MCF 10A (cell line): ENCODE data around the gene FHL1. TPM values are rescaled to one million over a fixed set of nuclear protein-coding genes. Genes with fewer than 3 reads are reported as not detected.

Experiments used
- BruUV-seq: library from RNA; stranded (reverse); fragments of 400-500 nt; replicated peaks from 2 replicates; lab custom pipeline; 2021; lab: Mats Ljungman, UMichigan
- CTCF ChIA-PET: fragments of 300-600 bp; sonication (Branson Sonifier 250); formaldehyde crosslinking; extraction: SDS; loops from one replicate; lab custom pipeline; 2021; ENCODE audit warnings: antibody characterized with exemption, inconsistent platforms; lab: Yijun Ruan, JAX
- POLR2A ChIA-PET: fragments of 300-600, 350-650 bp; sonication (Branson Sonifier 250); formaldehyde crosslinking; extraction: SDS; loops from one replicate; lab custom pipeline; 2020; ENCODE audit warnings: antibody characterized with exemption, inconsistent platforms; lab: Yijun Ruan, JAX
- DNase-seq: peaks from one replicate; pipeline ENCODE4 v3.0.0-alpha.2; 2018; ENCODE audit not compliant: unreplicated experiment
- H3K27ac Mint-ChIP-seq: one replicate; pipeline ENCODE4 v1.8.0; 2022; ENCODE audit warnings: mild to moderate bottlenecking, low read depth, mixed read lengths; ENCODE audit not compliant: unreplicated experiment
- H3K27me3 Mint-ChIP-seq: one replicate; pipeline ENCODE4 v1.8.0; 2022; ENCODE audit warnings: mixed read lengths; ENCODE audit not compliant: insufficient read depth, unreplicated experiment
- H3K36me3 Mint-ChIP-seq: one replicate; pipeline ENCODE4 v1.8.0; 2022; ENCODE audit warnings: mild to moderate bottlenecking, moderate library complexity, mixed read lengths; ENCODE audit not compliant: insufficient read depth, unreplicated experiment
- H3K4me1 Mint-ChIP-seq: one replicate; pipeline ENCODE4 v1.8.0; 2022; ENCODE audit warnings: mixed read lengths; ENCODE audit not compliant: insufficient read depth, unreplicated experiment
- H3K4me3 Mint-ChIP-seq: one replicate; pipeline ENCODE4 v1.8.0; 2022; ENCODE audit warnings: mild to moderate bottlenecking, moderate library complexity, mixed read lengths; ENCODE audit not compliant: unreplicated experiment
- H3K9me3 Mint-ChIP-seq: one replicate; pipeline ENCODE4 v1.8.0; 2022; ENCODE audit warnings: mixed read lengths; ENCODE audit not compliant: unreplicated experiment
- CTCF ChIP-seq: fragments of 200-600 bp; IDR thresholded peaks from one replicate; pipeline ENCODE4 v1.8.0; 2022; ENCODE audit warnings: antibody characterized with exemption, mild to moderate bottlenecking; ENCODE audit not compliant: unreplicated experiment
- intact Hi-C: fragments of 100-400 bp; cut with micrococcal nuclease; formaldehyde crosslinking; loops from 2 replicates; pipeline ENCODE4 v1.14.1; 2022
- total RNA-seq: library from RNA; stranded (reverse); gene quantifications from 2 replicates; pipeline ENCODE4 v1.2.3, GENCODE V29; 2022

The FHL1 gene
- total RNA-seq, 1 experiment from 2014 or later = 16.6 TPM

GRCh38 chrX:136125106-136125505, 22.2 kb upstream of the FHL1 start:
- BruUV-seq = no TSS peak
- ChIA-PET POLR2A (no interaction called here), CTCF (no interaction called here)
- H3K36me3 Mint-ChIP-seq = no peaks in the 10 kb centered on the region
- no peak overlapping the region for H3K4me3 Mint-ChIP-seq
- no peak overlapping the region for H3K27ac Mint-ChIP-seq
- DNase-seq = no peak
- no peaks in the 10 kb centered on the region for H3K9me3 Mint-ChIP-seq
- peaks cover 9% of the 10 kb centered on the region for H3K27me3 Mint-ChIP-seq
- intact Hi-C loops = no loop called here
- H3K4me1 Mint-ChIP-seq = no peaks in the 10 kb centered on the region
- TF ChIP-seq CTCF = no peak

- no peak overlapping the region for H3K4me3 Mint-ChIP-seq
- H3K9me3 Mint-ChIP-seq = no peaks in the 10 kb centered on the region
- no peak overlapping the region for H3K27ac Mint-ChIP-seq
- DNase-seq = no peak
- TF ChIP-seq CTCF = no peak
- intact Hi-C loops = no loop called here
- H3K36me3 Mint-ChIP-seq = peaks cover 8% of the 10 kb centered on the region
- no TSS peak for BruUV-seq
- ChIA-PET POLR2A (no interaction called here), CTCF (interaction anchor here (0.5 kb wide), 1 partner anchor 55 kb away, joined by 3 read pairs; no protein-coding TSS in a partner anchor)
- peaks cover 9% of the 10 kb centered on the region for H3K27me3 Mint-ChIP-seq
- peaks cover 3% of the 10 kb centered on the region for H3K4me1 Mint-ChIP-seq
These were observed 21.0 kb upstream of the FHL1 start for GRCh38 chrX:136126371-136126770.

- POLR2A ChIA-PET = no interaction called here
- BruUV-seq = no TSS peak
- intact Hi-C loops = no loop called here
- no peak for DNase-seq
- H3K27ac Mint-ChIP-seq = no peak overlapping the region
- H3K27me3 Mint-ChIP-seq = peaks cover 9% of the 10 kb centered on the region
- H3K36me3 Mint-ChIP-seq = peaks cover 11% of the 10 kb centered on the region
- CTCF ChIA-PET = interaction anchor here (0.5 kb wide), 1 partner anchor 55 kb away, joined by 3 read pairs; no protein-coding TSS in a partner anchor
- peaks cover 5% of the 10 kb centered on the region for H3K4me1 Mint-ChIP-seq
- no peak overlapping the region for H3K4me3 Mint-ChIP-seq
- H3K9me3 Mint-ChIP-seq = no peaks in the 10 kb centered on the region
- TF ChIP-seq CTCF = no peak
These were observed 20.4 kb upstream of the FHL1 start for GRCh38 chrX:136126872-136127406.

GRCh38 chrX:136128743-136129142, 18.6 kb upstream of the FHL1 start:
- peaks cover 5% of the 10 kb centered on the region for H3K4me1 Mint-ChIP-seq
- ChIA-PET CTCF (no interaction called here), POLR2A (interaction anchor here (0.5 kb wide), 1 partner anchor 1586 kb away, joined by 3 read pairs; no protein-coding TSS in a partner anchor)
- H3K4me3 Mint-ChIP-seq = no peak overlapping the region
- H3K36me3 Mint-ChIP-seq = peaks cover 11% of the 10 kb centered on the region
- no peak for TF ChIP-seq CTCF
- no peaks in the 10 kb centered on the region for H3K9me3 Mint-ChIP-seq
- intact Hi-C loops = no loop called here
- peaks cover 9% of the 10 kb centered on the region for H3K27me3 Mint-ChIP-seq
- no peak overlapping the region for H3K27ac Mint-ChIP-seq
- no TSS peak for BruUV-seq
- DNase-seq = no peak
